Astrocyte of the cerebellum (primary cell): ENCODE data around the gene CDADC1.
"Not testable (repeated sequence)": the region's sequence is repeated elsewhere in the genome, so short reads cannot be mapped to it uniquely, and the experiment has no call there.

Experiments
- DNase-seq: peaks from one replicate; pipeline ENCODE4 v3.0.0-alpha.2; 2011; ENCODE audit warnings: low read depth
- H3K4me3 ChIP-seq: 2 replicates; pipeline ENCODE4 v1.5.1; 2011; ENCODE audit warnings: mild to moderate bottlenecking, low read depth, low read length, moderate library complexity
- CTCF ChIP-seq: IDR thresholded peaks from 2 replicates; pipeline ENCODE4 v1.5.1; 2012; ENCODE audit warnings: low read length, low read depth, moderate library complexity, mild to moderate bottlenecking; ENCODE audit errors: missing control alignments
- in situ Hi-C: cut with HindIII; loops from 2 replicates; pipeline ENCODE4 v1.10.0; 2017; ENCODE audit warnings: low sequenced_read_pairs

CDADC1 gene

GRCh38 chr13:49323344-49323743 lies 75.6 kb downstream of the CDADC1 start:
- no peak for TF ChIP-seq CTCF
- in situ Hi-C loops: no loop called here
- no peak overlapping the region for H3K4me3 ChIP-seq
- DNase-seq: no peak

- no peak for TF ChIP-seq CTCF
- H3K4me3 ChIP-seq: no peak overlapping the region
- in situ Hi-C loops: no loop called here
- no peak for DNase-seq
Observed at GRCh38 chr13:49326222-49326917, 78.6 kb downstream of the CDADC1 start.

GRCh38 chr13:49327145-49327544 lies 79.4 kb downstream of the CDADC1 start:
- in situ Hi-C loops, DNase-seq, H3K4me3 ChIP-seq: not testable (repeated sequence)

- H3K4me3 ChIP-seq: no peak overlapping the region
- in situ Hi-C loops: no loop called here
- TF ChIP-seq CTCF: no peak
- DNase-seq: no peak
Observed at GRCh38 chr13:49329831-49330545, 82.3 kb downstream of the CDADC1 start.

GRCh38 chr13:49330546-49330864 lies 82.8 kb downstream of the CDADC1 start:
- DNase-seq: no peak
- in situ Hi-C loops: no loop called here
- no peak for TF ChIP-seq CTCF

GRCh38 chr13:49336655-49337054 lies 88.9 kb downstream of the CDADC1 start:
- no peak overlapping the region for H3K4me3 ChIP-seq
- no peak for DNase-seq
- in situ Hi-C loops: no loop called here
- TF ChIP-seq CTCF: no peak

More at GRCh38 chr13:49330546-49330864, 82.8 kb downstream of the CDADC1 start:
- H3K4me3 ChIP-seq: no peak overlapping the region

- no peak overlapping the region for H3K4me3 ChIP-seq
- in situ Hi-C loops: no loop called here
- DNase-seq: no peak
- no peak for TF ChIP-seq CTCF
Observed at GRCh38 chr13:49340161-49340560, 92.4 kb downstream of the CDADC1 start.
